NCI-H2196 treated with DMSO at 0.1 percent for 48 hours (cell line): ENCODE data around the gene OLFML2B.
"Not testable (repeated sequence)": the region's sequence is repeated elsewhere in the genome, so short reads cannot be mapped to it uniquely, and the experiment has no call there.

Source experiments
- DNase-seq: peaks from one replicate; lab custom pipeline; 2025; ENCODE audit not compliant: unreplicated experiment; lab: John Stamatoyannopoulos, UW

Gene OLFML2B

GRCh38 chr1:162023547-162024501, at the start of gene OLFML2B:
OLFML2B (minus strand) TSS chr1:162023869; CDS start chr1:162023430, 439 bp downstream.
- DNase-seq, result no peak

GRCh38 chr1:162072740-162073139, 49.1 kb upstream of the OLFML2B start:
- no peak for DNase-seq

DNA sequence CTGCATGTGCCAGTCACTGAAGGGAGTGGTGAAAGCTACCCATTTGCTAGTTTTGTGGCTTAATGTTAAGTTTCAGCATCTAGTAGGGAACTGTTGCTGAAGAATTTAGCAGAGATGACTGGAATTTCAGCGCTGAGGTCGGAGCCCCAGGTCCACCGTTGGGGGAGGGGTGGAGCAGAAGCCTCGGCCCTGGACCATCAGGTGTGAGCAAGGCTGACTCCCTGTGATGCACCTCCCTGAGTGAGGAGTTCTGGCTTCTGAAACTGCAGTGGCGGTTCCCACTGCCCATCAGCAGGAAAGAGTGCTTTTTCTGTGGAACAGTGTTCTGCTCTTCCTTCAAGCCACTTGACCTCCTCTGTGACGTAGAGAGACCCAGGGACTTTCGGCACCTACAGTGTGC, 47.2 kb upstream of the OLFML2B start:
- DNase-seq, result no peak

GRCh38 chr1:162070094-162070748, 46.6 kb upstream of the OLFML2B start:
- DNase-seq, result peak; percentile 23

DNA sequence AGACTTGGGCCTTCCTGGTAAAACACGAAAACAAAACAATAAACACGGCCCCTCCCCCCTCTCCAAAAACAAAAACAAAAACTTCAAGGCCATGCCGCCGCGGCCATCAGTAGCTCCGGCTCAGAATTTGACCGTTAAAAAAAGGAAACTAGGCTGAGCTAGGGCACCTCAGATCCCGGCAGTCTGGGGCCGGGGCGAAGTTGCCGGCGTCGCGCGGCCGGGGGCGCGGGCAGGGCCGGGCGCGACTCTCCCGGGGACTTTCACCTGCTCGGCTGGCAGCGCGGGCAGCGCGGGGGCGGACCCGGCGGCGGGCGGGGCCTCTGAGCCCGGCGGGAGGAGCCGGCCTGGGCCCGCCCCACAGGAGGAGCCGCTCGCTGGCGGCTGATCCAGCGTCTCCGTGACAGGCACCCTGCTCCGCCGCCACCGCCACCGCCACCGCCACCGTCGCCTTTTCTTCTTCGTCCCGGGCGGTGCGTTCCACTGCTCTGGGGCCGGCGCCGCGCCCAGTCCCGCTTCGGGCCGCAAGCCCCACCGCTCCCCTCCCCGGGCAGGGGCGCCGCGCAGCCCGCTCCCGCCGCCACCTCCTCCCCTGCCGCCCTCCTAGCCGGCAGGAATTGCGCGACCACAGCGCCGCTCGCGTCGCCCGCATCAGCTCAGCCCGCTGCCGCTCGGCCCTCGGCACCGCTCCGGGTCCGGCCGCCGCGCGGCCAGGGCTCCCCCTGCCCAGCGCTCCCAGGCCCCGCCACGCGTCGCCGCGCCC, 45.8 kb upstream of the OLFML2B start, which contains the start of gene NOS1AP:
TSS of gene NOS1AP (plus strand) at position 358 of the 760 bp plus-strand sequence. CDS start 487 bp downstream, outside the sequence.
- DNase-seq, result peak; percentile 77

DNA sequence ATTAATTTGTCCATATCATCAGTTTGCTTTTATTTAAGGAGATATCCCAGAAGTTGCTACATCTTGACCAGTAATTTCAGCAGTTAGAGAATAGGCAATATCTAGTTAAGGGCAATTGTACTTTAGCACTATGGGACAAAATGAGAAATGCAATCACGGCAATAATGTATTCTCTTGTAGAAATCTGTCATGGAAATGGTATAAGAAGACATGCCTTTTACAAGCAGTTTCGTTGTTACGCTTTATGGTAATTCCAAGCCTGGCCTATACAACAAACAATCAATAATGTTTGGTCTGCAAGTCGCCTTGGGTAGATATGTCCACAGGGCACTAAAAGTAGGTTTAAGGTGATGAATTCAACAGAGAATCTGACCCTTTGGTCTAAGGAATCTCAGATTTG, 44.6 kb upstream of the OLFML2B start:
- DNase-seq, result no peak

- no peak for DNase-seq
These were observed 43.8 kb upstream of the OLFML2B start for GRCh38 chr1:162067466-162067865.

DNA sequence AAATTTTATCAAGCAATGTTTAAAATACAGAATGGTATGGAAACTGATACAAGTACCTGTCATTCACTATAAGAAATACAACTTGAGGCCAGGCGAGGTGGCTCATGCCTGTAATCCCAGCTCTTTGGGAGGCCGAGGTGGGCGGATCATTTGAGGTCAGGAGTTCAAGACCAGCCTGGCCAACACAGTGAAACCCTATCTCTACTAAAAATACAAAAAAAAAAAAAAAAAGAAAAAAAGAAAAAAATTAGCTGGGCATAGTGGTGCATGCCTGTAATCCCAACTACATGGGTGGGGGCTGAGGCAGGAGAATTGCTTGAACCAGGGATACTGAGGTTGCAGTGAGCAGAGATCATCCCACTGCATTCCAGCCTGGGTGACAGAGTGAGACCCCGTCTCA, 43.2 kb upstream of the OLFML2B start:
- not testable (repeated sequence) for DNase-seq

GRCh38 chr1:162065016-162065415, 41.3 kb upstream of the OLFML2B start:
- no peak for DNase-seq

GRCh38 chr1:162062542-162063015, 38.9 kb upstream of the OLFML2B start:
- peak; percentile 55 for DNase-seq

GRCh38 chr1:162060314-162060713, 36.6 kb upstream of the OLFML2B start:
- DNase-seq, result no peak

DNA sequence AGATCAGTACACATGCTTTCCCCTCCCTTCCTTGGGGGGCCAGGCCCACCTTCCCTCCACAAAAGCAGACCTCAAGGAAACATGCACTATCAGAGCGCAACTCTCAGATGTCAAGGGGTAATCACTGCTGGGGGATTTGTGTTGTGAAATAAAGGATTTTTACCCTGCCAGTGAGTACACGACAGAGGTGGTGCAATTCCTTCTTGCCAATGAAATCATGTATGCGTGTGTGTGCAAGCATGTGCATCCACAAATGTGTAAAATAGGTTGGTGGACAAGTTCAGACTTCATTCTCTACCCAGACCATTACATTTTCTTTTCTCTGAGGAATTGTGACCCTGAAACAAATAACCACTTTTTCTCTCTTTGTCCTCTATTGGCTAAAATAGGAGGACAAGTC, 36.1 kb upstream of the OLFML2B start:
- DNase-seq, result no peak

- DNase-seq, result no peak
These were observed 32.9 kb upstream of the OLFML2B start for GRCh38 chr1:162056579-162056978.

- DNase-seq, result peak; percentile 48
These were observed 32.4 kb upstream of the OLFML2B start for GRCh38 chr1:162056043-162056442.

DNA sequence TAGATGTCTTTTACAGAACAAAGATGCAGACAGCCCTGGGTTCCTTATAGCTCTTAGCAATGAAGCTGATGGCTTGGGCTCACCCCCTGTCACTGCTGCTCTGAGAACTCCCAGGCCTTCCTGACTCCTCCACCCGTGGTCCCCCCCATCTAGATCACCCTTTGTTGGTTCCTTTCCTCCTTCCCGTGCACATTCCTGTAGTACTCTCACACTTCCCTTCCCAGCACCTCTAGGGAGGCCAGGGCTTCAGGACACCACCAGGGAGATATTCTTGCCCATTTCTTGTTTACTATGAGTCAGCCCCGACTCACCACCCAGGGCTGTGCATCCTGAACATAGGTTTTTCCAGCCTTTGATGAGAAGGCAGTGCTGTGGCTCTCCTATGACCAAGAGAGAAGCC, 31.4 kb upstream of the OLFML2B start:
- DNase-seq, result no peak

DNA sequence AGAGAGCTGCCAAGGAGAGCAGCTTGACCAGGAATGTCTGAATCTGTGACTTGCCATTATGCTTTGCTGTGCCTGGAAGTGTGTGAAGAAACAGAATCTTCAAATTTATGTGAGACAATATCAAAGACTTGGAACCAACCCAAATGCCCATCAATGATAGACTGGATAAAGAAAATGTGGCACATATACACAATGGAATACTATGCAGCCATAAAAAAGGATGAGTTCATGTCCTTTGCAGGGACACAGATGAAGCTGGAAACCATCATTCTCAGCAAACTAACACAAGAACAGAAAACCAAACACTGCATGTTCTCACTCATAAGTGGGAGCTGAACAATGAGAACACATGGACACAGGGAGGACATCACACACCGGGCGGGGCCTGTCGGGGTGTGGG, 30.3 kb upstream of the OLFML2B start:
- DNase-seq, result not testable (repeated sequence)

DNA sequence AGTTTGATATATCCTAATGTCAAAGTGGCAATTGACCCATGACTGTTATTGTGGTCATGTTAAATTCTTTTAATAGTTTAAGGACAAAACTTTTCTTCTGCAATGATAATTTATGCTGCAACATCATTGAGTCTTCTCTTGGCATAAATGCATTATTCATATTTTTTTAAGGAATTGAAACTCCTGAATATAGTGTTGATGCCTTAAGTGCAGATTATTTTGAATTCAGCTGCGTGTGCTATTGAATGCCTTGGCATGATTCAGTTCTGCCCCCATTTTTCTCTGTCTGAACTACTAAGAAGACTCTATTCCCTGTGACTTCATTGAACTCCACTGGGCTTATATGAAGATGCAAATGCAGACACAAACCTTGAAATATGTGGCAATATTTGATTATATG, 23.3 kb upstream of the OLFML2B start:
- DNase-seq, result no peak

- no peak for DNase-seq
These were observed 18.7 kb upstream of the OLFML2B start for GRCh38 chr1:162042361-162042760.

GRCh38 chr1:162040657-162041056, 17.0 kb upstream of the OLFML2B start:
- DNase-seq, result no peak

GRCh38 chr1:162040001-162040400, 16.3 kb upstream of the OLFML2B start:
- DNase-seq, result no peak

- no peak for DNase-seq
These were observed 15.0 kb upstream of the OLFML2B start for GRCh38 chr1:162038624-162039023.
